Gastroesophageal sphincter (tissue), 4 donors: ENCODE measurements around the gene WNK4. TPM values are rescaled to one million over a fixed set of nuclear protein-coding genes. Genes with fewer than 3 reads are reported as not detected.

Experiments
- ATAC-seq: fragments of 150-250 bp; one replicate; pipeline ENCODE4 v1.9.1; 2016; ENCODE audit warnings: mild to moderate bottlenecking, moderate library complexity
- H3K27ac ChIP-seq, 4 donors: fragments of 200-600 bp; sonication (generic) in 3 of 4; 1 replicate in 3 of 4; 2 replicates in 1 of 4; pipeline ENCODE4 v1.5.1; 2016 to 2019
- H3K27me3 ChIP-seq: fragments of 200-600 bp; sonication (generic); one replicate; pipeline ENCODE4 v1.5.1; 2019
- H3K36me3 ChIP-seq, 2 donors: fragments of 200-600 bp; sonication (generic); one replicate each; pipeline ENCODE4 v1.5.1; 2019; ENCODE audit warnings: control low read depth in 1 of 2
- H3K4me1 ChIP-seq, 3 donors: fragments of 200-600 bp; sonication (generic); 1 replicate in 2 of 3; 2 replicates in 1 of 3; pipeline ENCODE4 v1.5.1; 2016 to 2019; ENCODE audit warnings: control low read depth in 2 of 3
- H3K4me3 ChIP-seq, 2 donors: fragments of 200-600 bp; sonication (generic); one replicate each; pipeline ENCODE4 v1.5.1; 2019; ENCODE audit warnings: mild to moderate bottlenecking in 1 of 2, moderate library complexity in 1 of 2
- H3K9me3 ChIP-seq, 3 donors: fragments of 200-600 bp; sonication (generic); one replicate each; pipeline ENCODE4 v1.5.1; 2017 to 2019; ENCODE audit warnings: control low read depth in 2 of 3
- CTCF ChIP-seq, 4 experiments: fragments of 200-600 bp in 2 of 4; fragments of 450-650 bp in 2 of 4; sonication (generic) in 1 of 4; IDR thresholded peaks; one replicate each; pipeline ENCODE4 v1.5.1; 2017 to 2019; ENCODE audit warnings: antibody characterized with exemption in 4 of 4, mild to moderate bottlenecking in 2 of 4, moderate library complexity in 2 of 4
- EP300 ChIP-seq: sonication (generic); formaldehyde crosslinking; IDR thresholded peaks from one replicate; pipeline ENCODE4 v1.6.1; 2017; ENCODE audit warnings: antibody characterized with exemption, mild to moderate bottlenecking
- POLR2A ChIP-seq, 2 donors: fragments of 450-650 bp; IDR thresholded peaks; one replicate each; pipeline ENCODE4 v1.6.1; 2017; ENCODE audit warnings: antibody characterized with exemption in 2 of 2, mild to moderate bottlenecking in 2 of 2, moderate library complexity in 1 of 2
- POLR2AphosphoS5 ChIP-seq: sonication (generic); formaldehyde crosslinking; IDR thresholded peaks from one replicate; pipeline ENCODE4 v1.6.1; 2017; ENCODE audit warnings: antibody characterized with exemption
- WGBS, 2 donors: methylation state at CpG; one replicate each; pipeline ENCODE4 v1.1.5; 2018; ENCODE audit warnings: low coverage in 1 of 2; 5-methylcytosine and 5-hydroxymethylcytosine counted together
- small RNA-seq, 4 donors: library from RNA; depleted of rRNA; stranded (forward); fragments of <200 nt; gene quantifications; one replicate each; pipeline ENCODE3, GENCODE V24; 2016
- total RNA-seq, 4 donors: library from RNA; depleted of rRNA; stranded (reverse); fragments of >200 nt; gene quantifications; one replicate each; pipeline ENCODE4 v1.1.0, GENCODE V29; 2016

WNK4 gene
- total RNA-seq, 4 donors from 2014 or later: 0.78 to 6.7 (median 1.6) TPM

DNA sequence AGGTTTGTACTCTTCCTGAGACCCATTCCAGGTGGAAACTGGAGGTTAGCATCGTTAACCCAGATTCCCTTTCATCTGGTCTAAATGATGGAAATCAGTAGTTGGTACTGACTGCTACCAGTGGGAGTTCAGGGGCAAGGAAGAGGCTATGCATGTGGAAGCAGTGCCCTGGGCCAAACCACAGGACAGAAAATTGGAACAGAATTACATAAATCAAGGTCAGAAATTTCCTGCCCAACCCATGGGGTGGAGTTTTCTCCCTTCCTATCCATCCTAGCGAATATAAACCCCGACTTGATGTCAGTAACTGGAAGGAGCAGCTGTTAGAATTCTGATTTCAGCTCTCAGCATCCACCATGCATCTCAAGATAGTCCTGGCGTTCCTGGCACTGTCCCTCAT, 63.9 kb downstream of the WNK4 start, which contains the start of gene AOC2:
Gene AOC2, plus strand, starts transcription at position 310 of the 400 bp plus-strand sequence. Its CDS starts 47 bp downstream, at position 357.
- Histone ChIP-seq H3K36me3 (peaks cover under 1 to 67% of the 10 kb centered on the region in 2 donors), H3K4me3 (no peak within 1 kb of the TSS), H3K27ac (peak within 1 kb of the TSS in 3 of 4 donors; percentile 56 to 66 (median 59)), H3K9me3 (no peaks in the 10 kb centered on the region), H3K27me3 (no peaks in the 10 kb centered on the region), H3K4me1 (peaks cover 0 to 45% (median 5%) of the 10 kb centered on the region in 3 donors)
- TF ChIP-seq EP300 (no peak), POLR2A (IDR thresholded peaks at IDR 0.05) (no peak), POLR2AphosphoS5 (no peak), CTCF (IDR thresholded peaks at IDR 0.05) (no peak)
- ATAC-seq: no peak
- WGBS, 2 donors: 68 to 83% methylated on average over 2 to 4 of the region's 4 CpGs

DNA sequence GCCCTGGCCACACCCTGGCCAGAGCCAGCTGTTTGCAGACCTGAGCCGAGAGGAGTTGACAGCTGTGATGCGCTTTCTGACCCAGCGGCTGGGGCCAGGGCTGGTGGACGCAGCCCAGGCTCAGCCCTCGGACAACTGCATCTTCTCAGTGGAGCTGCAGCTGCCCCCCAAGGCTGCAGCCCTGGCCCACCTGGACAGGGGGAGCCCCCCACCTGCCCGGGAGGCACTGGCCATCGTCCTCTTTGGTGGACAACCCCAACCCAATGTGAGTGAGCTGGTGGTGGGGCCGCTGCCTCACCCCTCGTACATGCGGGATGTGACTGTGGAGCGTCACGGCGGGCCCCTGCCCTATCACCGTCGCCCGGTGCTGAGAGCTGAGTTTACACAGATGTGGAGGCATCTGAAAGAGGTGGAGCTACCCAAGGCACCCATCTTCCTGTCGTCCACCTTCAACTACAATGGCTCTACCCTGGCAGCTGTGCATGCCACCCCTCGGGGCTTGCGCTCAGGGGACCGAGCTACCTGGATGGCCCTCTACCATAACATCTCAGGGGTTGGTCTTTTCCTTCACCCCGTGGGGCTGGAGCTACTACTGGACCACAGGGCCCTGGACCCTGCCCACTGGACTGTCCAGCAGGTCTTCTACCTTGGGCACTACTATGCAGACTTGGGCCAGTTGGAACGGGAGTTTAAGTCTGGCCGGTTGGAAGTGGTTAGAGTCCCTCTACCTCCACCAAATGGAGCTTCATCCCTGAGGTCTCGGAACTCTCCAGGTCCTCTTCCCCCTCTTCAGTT, 64.5 kb downstream of the WNK4 start:
- ATAC-seq: no peak
- peak overlapping the region in 3 of 4 donors; percentile 29 to 66 (median 59) for H3K27ac ChIP-seq
- no peak overlapping the region for H3K4me3 ChIP-seq
- WGBS, 2 donors: 86 to 93% methylated on average over 1 to 6 of the region's 24 CpGs
- peaks cover 0 to 60% of the 10 kb centered on the region in 2 donors for H3K36me3 ChIP-seq
- no peaks in the 10 kb centered on the region for H3K9me3 ChIP-seq
- H3K4me1 ChIP-seq: peaks cover 0 to 52% (median 8%) of the 10 kb centered on the region in 3 donors
- TF ChIP-seq POLR2A (IDR thresholded peaks at IDR 0.05) (no peak), EP300 (no peak), CTCF (IDR thresholded peaks at IDR 0.05) (no peak), POLR2AphosphoS5 (no peak)
- H3K27me3 ChIP-seq: no peaks in the 10 kb centered on the region

DNA sequence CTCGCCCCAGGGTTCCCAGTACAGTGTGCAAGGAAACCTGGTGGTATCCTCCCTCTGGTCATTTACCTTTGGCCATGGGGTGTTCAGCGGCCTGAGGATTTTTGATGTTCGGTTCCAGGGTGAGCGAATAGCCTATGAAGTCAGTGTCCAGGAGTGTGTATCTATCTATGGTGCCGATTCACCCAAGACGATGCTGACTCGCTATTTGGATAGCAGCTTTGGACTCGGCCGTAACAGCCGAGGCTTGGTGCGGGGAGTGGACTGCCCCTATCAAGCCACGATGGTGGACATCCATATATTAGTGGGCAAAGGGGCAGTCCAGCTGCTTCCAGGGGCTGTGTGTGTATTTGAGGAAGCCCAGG, 65.1 kb downstream of the WNK4 start:
- 95% methylated on average over 3 of the region's 12 CpGs; no CpG with 5 or more reads in 1 of the 2 donors for WGBS, 2 donors

GRCh38 chr17:42845918-42846593, 65.6 kb downstream of the WNK4 start:
- TF ChIP-seq CTCF (IDR thresholded peaks at IDR 0.05): no peak
- TF ChIP-seq EP300: no peak
- no peak for TF ChIP-seq POLR2AphosphoS5
- no peak for TF ChIP-seq POLR2A (IDR thresholded peaks at IDR 0.05)
- peaks cover 0 to 50% of the 10 kb centered on the region in 2 donors for H3K36me3 ChIP-seq
- 63% methylated on average over 2 of the region's 7 CpGs; no CpG with 5 or more reads in 1 of the 2 donors for WGBS, 2 donors
- no peak overlapping the region for H3K4me3 ChIP-seq
- peak; percentile 11 for ATAC-seq
- no peaks in the 10 kb centered on the region for H3K27me3 ChIP-seq
- H3K27ac ChIP-seq: peak overlapping the region in 3 of 4 donors; percentile 56 to 66 (median 59)
- peaks cover 0 to 62% (median 13%) of the 10 kb centered on the region in 3 donors for H3K4me1 ChIP-seq
- H3K9me3 ChIP-seq: no peaks in the 10 kb centered on the region

More for the DNA sequence above, 65.1 kb downstream of the WNK4 start:
- Histone ChIP-seq H3K4me3 (no peak overlapping the region), H3K4me1 (peaks cover 0 to 58% (median 11%) of the 10 kb centered on the region in 3 donors), H3K9me3 (no peaks in the 10 kb centered on the region), H3K27ac (peak overlapping the region in 3 of 4 donors; percentile 56 to 66 (median 59)), H3K27me3 (no peaks in the 10 kb centered on the region), H3K36me3 (peaks cover 0 to 55% of the 10 kb centered on the region in 2 donors)
- TF ChIP-seq EP300 (no peak), POLR2AphosphoS5 (no peak), POLR2A (IDR thresholded peaks at IDR 0.05) (no peak), CTCF (IDR thresholded peaks at IDR 0.05) (no peak)
- ATAC-seq: no peak

Small RNA genes lying within 50 kb of the gene (small RNA-seq; reads per million reads assigned to genes)
- gene HMGN2P15 (0 reads per million in 4 donors), gene MIR6781 (0 reads per million in 4 donors)

Other genes with a start within 250 kb of the WNK4 start
- 10 to 100 TPM; 31.9 to 46.9 (median 35.7) TPM for gene NAGLU, start 244.4 kb upstream of the WNK4 start, total RNA-seq
- 1 to 10 TPM in 1 of 4 donors, under 1 TPM in 3; 0.39 to 1.4 (median 0.69) TPM for gene HSD17B1, start 227.7 kb upstream of the WNK4 start, total RNA-seq
- gene COASY, start 218.5 kb upstream of the WNK4 start, total RNA-seq: 10 to 100 TPM; 16.8 to 25.8 (median 19.9) TPM
- gene MLX, start 213.5 kb upstream of the WNK4 start, total RNA-seq: 10 to 100 TPM; 24.4 to 33.9 (median 26.0) TPM
- 1 to 10 TPM; 4.0 to 6.8 (median 4.8) TPM for gene PSMC3IP, start 202.9 kb upstream of the WNK4 start, total RNA-seq
- 10 to 100 TPM; 50.6 to 65.8 (median 54.4) TPM for gene RETREG3, start 171.2 kb upstream of the WNK4 start, total RNA-seq
- 10 to 100 TPM; 21.8 to 56.6 (median 40.6) TPM for gene TUBG1, start 170.9 kb upstream of the WNK4 start, total RNA-seq
- 10 to 100 TPM; 19.7 to 57.3 (median 33.7) TPM for gene TUBG2, start 121.3 kb upstream of the WNK4 start, total RNA-seq
- gene PLEKHH3, start 103.6 kb upstream of the WNK4 start, total RNA-seq: 10 to 100 TPM; 13.7 to 40.8 (median 23.4) TPM
- 1 to 10 TPM; 1.0 to 4.6 (median 1.5) TPM for gene CCR10, start 98.8 kb upstream of the WNK4 start, total RNA-seq
- 10 to 100 TPM in 1 of 4 donors, 1 to 10 TPM in 3; 1.7 to 14.5 (median 9.1) TPM for gene CNTNAP1, start 98.1 kb upstream of the WNK4 start, total RNA-seq
- gene EZH1, start 35.6 kb upstream of the WNK4 start, total RNA-seq: 10 to 100 TPM; 57.2 to 90.4 (median 59.7) TPM
- 10 to 100 TPM in 3 of 4 donors, 1 to 10 TPM in 1; 4.0 to 27.4 (median 21.5) TPM for gene RAMP2, start 19.4 kb upstream of the WNK4 start, total RNA-seq
- 10 to 100 TPM; 43.1 to 64.0 (median 44.8) TPM for gene VPS25, start 7.2 kb upstream of the WNK4 start, total RNA-seq
- 10 to 100 TPM; 55.3 to 81.4 (median 66.8) TPM for gene COA3, start 18.1 kb downstream of the WNK4 start, total RNA-seq
- under 1 TPM in 3 of 4 donors, not detected in 1; 0.20 to 0.93 (median 0.78) TPM for gene CNTD1, start 18.3 kb downstream of the WNK4 start, total RNA-seq
- 100 to 1,000 TPM; 143 to 185 (median 155) TPM for gene BECN1, start 43.7 kb downstream of the WNK4 start, total RNA-seq
- gene PSME3, start 52.8 kb downstream of the WNK4 start, total RNA-seq: 100 to 1,000 TPM in 1 of 4 donors, 10 to 100 TPM in 3; 60.7 to 109 (median 82.0) TPM
- 1 to 10 TPM in 3 of 4 donors, under 1 TPM in 1; 0.81 to 1.7 (median 1.4) TPM for gene AOC2, start 64.0 kb downstream of the WNK4 start, total RNA-seq
- 100 to 1,000 TPM in 2 of 4 donors, 10 to 100 TPM in 2; 48.3 to 196 (median 108) TPM for gene AOC3, start 70.6 kb downstream of the WNK4 start, total RNA-seq
- gene G6PC1, start 120.2 kb downstream of the WNK4 start, total RNA-seq: not detected
- gene AARSD1, start 183.8 kb downstream of the WNK4 start, total RNA-seq: 10 to 100 TPM; 10.9 to 39.5 (median 26.3) TPM
- gene PTGES3L, start 199.5 kb downstream of the WNK4 start, total RNA-seq: 10 to 100 TPM in 2 of 4 donors, 1 to 10 TPM in 2; 5.5 to 19.6 (median 10.1) TPM
- gene RUNDC1, start 200.0 kb downstream of the WNK4 start, total RNA-seq: 10 to 100 TPM; 16.4 to 20.9 (median 19.4) TPM
- gene RPL27, start 217.8 kb downstream of the WNK4 start, total RNA-seq: 1,000 to 10,000 TPM in 3 of 4 donors, 100 to 1,000 TPM in 1; 854 to 1,510 (median 1,196) TPM
- 10 to 100 TPM; 17.1 to 27.9 (median 22.9) TPM for gene IFI35, start 226.2 kb downstream of the WNK4 start, total RNA-seq
- gene VAT1, start 241.8 kb downstream of the WNK4 start, total RNA-seq: 100 to 1,000 TPM in 3 of 4 donors, 10 to 100 TPM in 1; 89.2 to 187 (median 139) TPM
- 1 to 10 TPM; 1.5 to 4.5 (median 2.5) TPM for gene RND2, start 244.6 kb downstream of the WNK4 start, total RNA-seq